Upper lobe of right lung (tissue), 1 donor: Measurements from ENCODE around the gene CLPSL2. TPM values are rescaled to one million over a fixed set of nuclear protein-coding genes. Genes with fewer than 3 reads are reported as not detected.
A peak's percentile ranks its signal among the peaks of the same experiment; 100 is the strongest.

Experiments
- ATAC-seq: fragments of 200-7000 bp; cut with Tn5 transposase; one replicate; pipeline ENCODE4 v1.9.1; 2020; ENCODE audit warnings: mild to moderate bottlenecking, moderate library complexity
- DNase-seq: peaks from one replicate; pipeline ENCODE4 v3.0.0-alpha.2; 2020
- H3K27ac ChIP-seq: fragments of 200-600 bp; one replicate; pipeline ENCODE4 v1.8.0; 2022
- H3K27me3 ChIP-seq: fragments of 200-600 bp; one replicate; pipeline ENCODE4 v1.8.0; 2022; ENCODE audit warnings: mild to moderate bottlenecking
- H3K36me3 ChIP-seq: fragments of 200-600 bp; one replicate; pipeline ENCODE4 v1.8.0; 2022
- H3K4me1 ChIP-seq: fragments of 200-600 bp; one replicate; pipeline ENCODE4 v1.8.0; 2022
- H3K4me3 ChIP-seq: fragments of 200-600 bp; one replicate; pipeline ENCODE4 v1.8.0; 2022; ENCODE audit warnings: mild to moderate bottlenecking
- H3K9me3 ChIP-seq: fragments of 200-600 bp; one replicate; pipeline ENCODE4 v1.8.0; 2022
- CTCF ChIP-seq: fragments of 200-600 bp; IDR thresholded peaks from one replicate; pipeline ENCODE4 v1.8.0; 2022; ENCODE audit warnings: antibody characterized with exemption
- intact Hi-C: fragments of 100-400 bp; cut with DNase I; formaldehyde crosslinking; loops from one replicate; pipeline ENCODE4 v1.11.0; 2022
- long read RNA-seq: library from polyadenylated mRNA; unstranded; transcript quantifications from one replicate; pipeline ENCODE4 v2.0.0, GENCODE V29; 2021
- total RNA-seq: library from RNA; stranded (reverse); fragmentation: NEBNext Ultra II Directional; extraction: Animal tissue kit (Norgen Biotek cat#: 25700); gene quantifications from one replicate; pipeline ENCODE4 v1.2.1, GENCODE V29; 2021
- donor health status: DM: no; HTN: yes; CAD: no; lungs with severe emphysema.

Gene CLPSL2
- not detected for total RNA-seq
- long read RNA-seq: 0 reads

GRCh38 chr6:35776364-35777215 is at the start of gene CLPSL2:
TSS of gene CLPSL2 (plus strand) at chr6:35776598. CDS start at chr6:35776619, 21 bp downstream.
- Histone ChIP-seq H3K27me3 (peaks cover 29% of the 10 kb centered on the region), H3K36me3 (no peaks in the 10 kb centered on the region), H3K4me3 (peak within 1 kb of the TSS; percentile 48), H3K4me1 (peaks cover 7% of the 10 kb centered on the region), H3K9me3 (no peaks in the 10 kb centered on the region), H3K27ac (no peak within 1 kb of the TSS)
- ATAC-seq (peak; percentile 52), DNase-seq (peak; percentile 67)
- intact Hi-C loops: no loop called here
- TF ChIP-seq CTCF: no peak

- intact Hi-C loops: loop anchor here (5.0 kb wide), 1 partner anchor 40 kb away; the partner anchor contains the start of gene FKBP5
- DNase-seq (peak; percentile 92), ATAC-seq (peak; percentile 34)
- H3K4me1 ChIP-seq: peaks cover 76% of the 10 kb centered on the region
- H3K4me3 ChIP-seq: peak overlapping the region; percentile 55
- no peaks in the 10 kb centered on the region for H3K9me3 ChIP-seq
- no peak for TF ChIP-seq CTCF
- peak overlapping the region; percentile 99 for H3K27ac ChIP-seq
- H3K36me3 ChIP-seq: no peaks in the 10 kb centered on the region
- no peaks in the 10 kb centered on the region for H3K27me3 ChIP-seq
Measured at GRCh38 chr6:35727231-35727934, 49.0 kb upstream of the CLPSL2 start.

- Histone ChIP-seq H3K4me1 (peaks cover 78% of the 10 kb centered on the region), H3K27me3 (no peaks in the 10 kb centered on the region), H3K36me3 (no peaks in the 10 kb centered on the region), H3K4me3 (peak overlapping the region; percentile 55), H3K27ac (peak overlapping the region; percentile 99), H3K9me3 (no peaks in the 10 kb centered on the region)
- DNase-seq: peak; percentile 98
- intact Hi-C loops: loop anchor here (5.0 kb wide), 1 partner anchor 41 kb away; the partner anchor contains the start of gene FKBP5
- ATAC-seq: peak; percentile 75
- TF ChIP-seq CTCF: peak; percentile 33
Measured at GRCh38 chr6:35727935-35728682, 48.3 kb upstream of the CLPSL2 start.

GRCh38 chr6:35728683-35729678 is 47.4 kb upstream of the CLPSL2 start:
- peaks cover 83% of the 10 kb centered on the region for H3K4me1 ChIP-seq
- intact Hi-C loops: loop anchor here (5.0 kb wide), 1 partner anchor 42 kb away; the partner anchor contains the start of gene FKBP5
- TF ChIP-seq CTCF: peak; percentile 16
- H3K4me3 ChIP-seq: peak overlapping the region; percentile 55
- H3K9me3 ChIP-seq: no peaks in the 10 kb centered on the region
- ATAC-seq (peak; percentile 5), DNase-seq (peak; percentile 88)
- no peaks in the 10 kb centered on the region for H3K27me3 ChIP-seq
- no peaks in the 10 kb centered on the region for H3K36me3 ChIP-seq
- H3K27ac ChIP-seq: peak overlapping the region; percentile 99
